IPS DF 4.7 (cell line): ENCODE results near the gene RND1.
"Not testable (repeated sequence)": the region's sequence is repeated elsewhere in the genome, so short reads cannot be mapped to it uniquely, and the experiment has no call there.

ENCODE experiments used
- DNase-seq: peaks from one replicate; pipeline ENCODE4 v3.0.0-alpha.2; 2013; ENCODE audit warnings: low spot score; ENCODE audit errors: extremely low read depth

RND1 gene

DNA sequence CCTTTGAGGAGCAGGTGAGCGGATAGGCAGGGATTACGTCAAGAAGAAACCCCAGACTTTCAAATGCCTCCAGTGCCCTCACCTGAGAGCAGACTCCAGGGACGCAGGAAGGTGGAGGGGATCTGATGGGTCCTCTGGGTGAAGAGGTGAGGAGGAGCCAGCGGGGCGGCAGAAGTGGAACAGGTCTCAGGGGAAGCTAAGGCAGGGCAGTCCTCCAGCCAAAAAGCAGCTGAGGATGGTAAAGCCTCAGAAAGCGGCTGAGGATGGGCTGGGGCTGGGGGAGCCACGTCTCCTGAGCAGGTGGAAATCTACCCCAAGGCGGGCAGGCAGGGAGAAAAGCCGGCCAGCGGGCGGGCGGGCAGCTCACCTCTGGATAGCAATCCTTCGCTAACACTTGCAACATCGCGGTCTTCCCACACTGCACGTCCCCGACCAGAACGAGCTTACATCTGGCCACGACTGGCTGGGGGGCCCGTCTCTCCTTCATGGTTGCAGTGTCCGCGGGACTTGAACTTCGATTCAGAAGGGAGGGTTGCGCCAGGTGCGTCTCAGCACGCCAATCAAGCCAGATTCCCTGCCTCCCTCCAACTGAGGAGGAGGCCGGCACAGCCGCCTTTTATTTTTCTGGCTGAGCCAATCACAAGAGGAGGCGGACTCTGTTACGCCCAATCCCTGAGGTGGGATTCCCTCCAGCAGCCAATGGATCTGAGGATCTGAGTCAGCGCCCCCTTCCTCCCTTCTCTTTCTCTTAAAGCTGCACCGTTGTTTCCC, at the start of gene RND1:
TSS of gene RND1 (minus strand) at position 590 of the 771 bp plus-strand sequence. CDS start at position 487, 103 bp downstream.
- DNase-seq, result peak; percentile 98

DNA sequence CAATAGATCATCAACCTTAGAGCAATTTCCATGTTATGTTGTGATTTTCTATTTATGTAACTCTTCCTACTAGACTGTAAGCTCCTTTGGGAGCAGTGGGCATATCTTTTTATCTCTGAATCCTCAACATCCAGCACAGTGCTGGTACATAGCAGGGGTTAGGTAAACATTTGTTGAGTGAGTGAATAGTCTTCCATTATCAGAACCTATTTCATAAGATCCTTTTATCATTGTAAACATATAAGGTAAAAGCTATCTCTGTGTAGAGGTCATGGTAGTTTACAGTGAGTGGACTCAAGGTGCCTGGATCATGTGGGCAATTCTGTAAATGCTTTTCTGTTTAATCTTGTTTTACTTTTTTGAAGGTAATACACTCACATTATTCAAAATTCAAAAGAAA, 44.5 kb upstream of the RND1 start:
- no peak for DNase-seq

DNA sequence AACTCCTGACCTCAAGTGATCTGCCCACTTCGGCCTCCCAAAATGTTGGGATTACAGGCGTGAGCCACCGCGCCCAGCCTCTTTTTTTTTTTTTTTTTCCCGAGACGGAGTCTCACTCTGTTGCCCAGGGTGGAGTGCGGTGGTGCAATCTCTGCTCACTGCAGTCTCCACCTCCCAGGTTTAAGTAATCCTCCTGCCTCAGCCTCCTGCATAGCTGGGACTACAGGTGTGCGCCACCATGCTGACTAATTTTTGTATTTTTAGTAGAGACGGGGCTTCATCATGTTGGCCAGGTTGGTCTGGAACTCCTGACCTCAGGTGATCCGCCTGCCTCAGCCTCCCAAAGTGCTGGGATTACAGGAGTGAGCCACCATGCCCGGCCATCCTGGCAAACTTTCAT, 44.0 kb upstream of the RND1 start:
- not testable (repeated sequence) for DNase-seq

DNA sequence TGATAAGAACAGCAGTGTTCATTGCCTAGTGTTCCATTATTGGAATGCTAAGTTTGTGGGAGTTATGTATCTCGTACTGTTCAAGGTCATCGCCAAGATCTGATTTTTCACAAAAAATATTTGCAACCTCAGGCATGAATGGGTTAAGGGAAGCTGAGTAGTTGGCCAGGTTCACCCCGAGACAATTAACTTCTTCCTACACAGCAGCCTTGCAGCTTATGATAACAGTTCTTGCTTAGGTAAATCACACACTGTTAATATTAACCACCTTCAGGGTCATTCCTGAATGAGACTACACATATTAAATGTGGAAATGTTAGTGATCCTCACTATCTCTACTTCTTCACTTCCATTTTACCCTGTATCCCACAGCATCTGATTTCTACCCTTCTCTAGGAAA, 41.6 kb upstream of the RND1 start:
- no peak for DNase-seq

DNA sequence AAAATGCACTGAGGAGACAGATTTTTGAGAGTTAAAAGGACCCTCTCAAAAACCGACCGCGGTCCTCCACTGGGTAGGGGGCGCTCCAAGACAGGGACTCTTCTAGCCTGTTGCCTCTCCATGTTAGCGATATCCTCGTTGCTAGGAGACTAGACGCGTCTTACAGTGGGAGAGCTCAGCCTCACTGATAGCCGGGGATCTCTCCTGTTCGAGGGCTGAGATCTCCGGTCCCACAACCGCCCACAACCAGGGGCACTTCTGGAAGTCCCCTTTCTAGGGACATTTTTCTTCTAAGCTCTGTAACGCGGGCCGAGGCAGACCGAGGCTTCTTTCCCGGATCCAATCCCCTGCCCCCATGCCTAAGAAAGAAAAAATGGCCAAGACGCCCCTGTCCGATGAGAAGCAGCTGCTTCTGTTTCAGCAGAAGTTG, 38.3 kb upstream of the RND1 start:
- DNase-seq, result no peak

DNA sequence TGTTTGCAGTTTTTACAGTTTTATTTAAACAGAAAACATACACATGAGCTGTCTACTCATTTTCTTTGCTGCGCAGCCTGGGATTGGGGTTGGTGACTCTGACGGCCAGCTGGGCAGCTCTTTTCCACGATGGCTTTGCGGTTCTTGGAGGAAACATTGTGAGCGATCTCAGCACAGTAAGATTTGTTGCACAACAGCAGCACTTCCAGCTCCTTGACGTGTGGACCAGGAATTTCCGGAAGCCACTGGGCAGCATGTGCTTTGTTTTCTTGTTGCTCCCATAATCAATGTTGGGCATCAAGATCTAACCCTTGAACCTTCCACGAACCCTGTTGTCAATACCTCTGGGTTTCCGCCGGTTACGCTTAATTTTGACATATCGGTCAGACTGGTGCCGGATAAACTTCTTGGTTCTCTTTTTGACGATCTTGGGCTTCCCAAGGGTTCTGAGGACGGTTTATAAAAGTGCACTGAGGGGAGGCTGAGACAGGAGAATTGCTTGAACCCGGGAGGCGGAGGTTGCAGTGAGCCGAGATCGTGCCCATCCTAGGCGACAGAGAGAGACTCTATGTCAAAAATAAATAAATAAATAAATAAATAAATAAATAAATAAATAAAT, 37.8 kb upstream of the RND1 start:
- no peak for DNase-seq

DNA sequence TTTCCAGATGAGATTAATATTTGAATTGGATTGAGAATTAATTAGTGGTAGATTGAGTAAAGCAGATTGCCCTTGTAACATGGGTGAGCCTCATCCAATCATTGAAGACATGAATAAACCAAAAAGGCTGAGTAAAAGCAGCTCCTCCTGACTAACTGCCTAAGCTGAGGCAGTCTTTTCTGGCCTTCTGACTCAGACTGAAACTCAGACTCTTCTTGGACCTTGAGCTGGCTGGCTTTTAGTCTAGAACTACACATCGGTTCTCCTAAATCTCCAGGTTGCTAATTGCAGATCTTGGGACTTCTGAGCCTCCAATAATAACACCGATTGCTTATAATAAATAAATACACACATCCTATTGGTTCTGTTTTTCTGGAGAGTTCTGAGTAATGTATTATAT, 35.6 kb upstream of the RND1 start:
- no peak for DNase-seq

DNA sequence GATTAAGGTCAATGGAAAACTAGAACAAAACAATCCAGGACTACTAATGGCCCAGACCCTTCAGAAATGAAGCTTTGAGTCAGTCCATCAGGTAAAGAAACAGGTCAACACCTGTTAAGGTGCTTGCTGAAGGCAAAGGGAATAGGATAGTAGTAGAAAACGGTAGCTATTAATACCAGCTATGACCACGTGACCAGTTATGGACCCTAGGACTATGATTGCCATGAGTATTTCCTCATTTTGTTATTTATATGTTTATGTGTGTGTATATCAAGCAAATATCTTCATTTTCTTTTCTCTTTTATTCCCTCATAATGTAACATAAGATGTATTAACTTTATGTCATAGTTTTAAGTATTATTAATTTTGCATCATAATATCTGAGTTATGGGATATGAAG, 34.0 kb upstream of the RND1 start:
- DNase-seq, result no peak

DNA sequence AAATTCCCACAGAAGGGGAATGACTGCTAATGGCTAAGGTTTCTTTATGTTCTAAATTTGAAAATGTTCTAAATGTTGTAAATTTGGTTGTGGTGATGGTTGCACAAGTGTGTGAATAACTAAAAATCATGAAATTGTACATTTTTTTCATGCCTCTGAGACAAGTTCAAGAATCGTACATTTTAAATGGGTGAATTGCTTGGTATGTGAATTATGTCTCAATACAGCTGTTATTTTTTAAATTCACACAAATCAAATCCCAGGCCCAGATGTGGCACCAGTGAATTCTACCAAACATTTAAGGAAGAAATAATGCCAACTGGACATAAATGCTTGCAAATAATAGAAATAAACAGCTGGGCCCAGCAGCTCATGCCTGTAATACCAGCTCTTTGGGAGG, 28.6 kb upstream of the RND1 start:
- no peak for DNase-seq

DNA sequence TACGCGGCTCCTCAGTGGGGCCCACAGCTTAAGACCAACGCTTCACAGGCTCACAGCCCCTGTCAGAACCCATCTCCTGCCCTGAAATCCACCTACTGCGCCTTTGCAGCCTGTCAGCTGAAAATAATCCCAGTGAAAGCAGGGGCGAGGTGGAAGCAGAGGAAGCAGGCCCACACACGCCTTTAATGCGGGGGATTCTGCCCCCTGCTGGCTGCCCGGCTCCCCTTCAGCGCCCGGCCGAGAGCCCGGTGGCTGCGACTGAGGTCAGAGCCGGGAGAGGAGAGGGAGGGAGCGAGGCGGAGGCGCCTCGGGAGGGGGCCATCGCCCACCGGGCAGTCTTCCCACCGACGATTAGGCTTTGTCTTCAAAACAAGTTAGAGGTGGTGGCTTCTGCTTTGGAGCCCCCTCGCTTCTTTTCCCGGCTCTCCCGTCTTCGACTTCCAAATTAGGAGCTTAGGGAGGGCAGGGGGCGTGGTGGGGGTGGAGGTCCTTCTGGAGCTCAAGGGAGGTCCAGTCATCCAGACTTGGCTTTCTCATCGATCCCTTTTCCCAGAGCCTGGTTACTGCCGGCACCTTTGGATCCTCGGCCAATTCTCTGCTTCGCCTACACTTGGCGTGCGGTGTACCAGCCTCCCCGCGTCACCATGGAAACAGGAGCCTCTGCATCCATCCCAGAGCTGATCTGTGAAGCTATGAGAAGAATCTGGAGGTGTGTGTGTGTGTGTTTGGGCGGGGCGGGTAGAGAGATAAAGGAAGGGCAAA, 25.2 kb upstream of the RND1 start:
- DNase-seq, result no peak

DNA sequence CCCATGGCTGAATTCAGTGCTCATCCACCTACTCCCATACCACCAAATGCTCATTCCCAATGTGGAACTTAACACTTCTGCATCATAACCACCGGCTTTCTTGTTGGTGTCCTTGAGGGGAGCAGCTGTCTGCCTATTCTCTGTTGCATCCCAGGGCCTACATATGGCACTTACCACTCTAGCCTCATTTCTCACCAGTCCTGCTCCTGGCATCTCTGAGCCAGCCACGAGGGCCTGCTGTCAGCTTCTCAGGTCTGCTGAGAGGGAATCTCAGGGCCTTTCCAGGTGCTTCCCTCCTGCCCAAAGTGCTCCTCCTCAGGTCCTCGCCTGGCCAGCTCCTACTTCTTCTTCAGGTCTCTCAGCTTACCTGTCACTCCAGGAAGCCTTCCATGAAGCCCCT, 24.0 kb upstream of the RND1 start:
- DNase-seq, result no peak

DNA sequence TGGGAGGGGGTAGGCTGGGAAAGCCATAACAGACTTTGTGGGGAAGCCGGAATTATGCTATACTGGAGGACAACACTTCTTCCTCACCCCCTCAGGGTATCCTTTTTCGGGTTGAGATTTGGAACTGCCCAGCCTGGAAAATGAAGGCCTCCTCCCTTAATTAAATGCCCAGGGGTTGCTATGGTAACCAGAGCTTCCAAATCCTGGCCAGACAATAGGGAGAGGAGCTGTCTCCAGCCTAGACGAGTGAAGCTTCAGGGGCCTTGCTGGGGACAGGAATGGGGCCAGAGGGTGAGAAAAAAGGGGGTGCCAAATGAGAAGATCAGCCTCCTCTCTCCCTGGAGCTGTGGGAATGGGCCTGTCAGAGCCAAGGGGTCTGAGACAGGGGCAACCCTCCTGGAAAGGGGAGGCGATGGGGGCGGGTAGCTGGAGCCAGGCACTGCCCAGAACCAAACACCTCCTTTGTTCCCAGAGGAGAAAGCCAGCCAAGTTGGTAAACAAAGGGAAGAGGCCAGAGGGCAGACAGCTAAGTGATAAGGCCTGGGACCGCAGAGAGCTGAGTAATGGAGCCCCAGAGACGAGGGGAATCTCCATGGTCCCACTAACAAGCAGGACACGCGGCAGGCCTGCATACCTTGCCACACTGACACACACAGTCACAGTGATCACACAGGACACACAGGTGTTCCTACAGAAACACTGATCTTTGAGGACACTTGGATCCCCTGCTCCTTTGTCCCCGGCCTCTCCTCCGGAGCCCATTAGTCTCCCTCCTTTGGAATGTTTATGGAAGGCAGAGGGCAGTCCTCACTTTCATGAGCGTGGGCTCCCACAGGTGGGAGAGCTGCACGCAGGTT, 17.9 kb upstream of the RND1 start:
- DNase-seq, result no peak

DNA sequence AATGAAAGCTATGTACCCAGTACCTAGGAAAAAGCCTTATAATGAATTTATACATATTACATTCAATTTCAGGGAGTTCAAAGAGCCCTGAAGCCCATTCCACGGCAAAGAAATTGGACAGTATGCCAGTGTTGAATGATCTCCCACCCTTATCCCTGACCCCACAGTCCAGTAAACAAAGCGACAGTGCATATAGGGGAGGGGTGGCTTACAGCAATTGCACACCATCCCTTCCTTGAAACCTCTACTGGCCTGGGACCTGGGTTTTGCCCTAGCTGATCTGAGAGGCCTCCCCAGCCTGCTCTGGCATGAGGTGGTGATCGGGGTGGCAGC, 17.3 kb upstream of the RND1 start:
- DNase-seq, result no peak

DNA sequence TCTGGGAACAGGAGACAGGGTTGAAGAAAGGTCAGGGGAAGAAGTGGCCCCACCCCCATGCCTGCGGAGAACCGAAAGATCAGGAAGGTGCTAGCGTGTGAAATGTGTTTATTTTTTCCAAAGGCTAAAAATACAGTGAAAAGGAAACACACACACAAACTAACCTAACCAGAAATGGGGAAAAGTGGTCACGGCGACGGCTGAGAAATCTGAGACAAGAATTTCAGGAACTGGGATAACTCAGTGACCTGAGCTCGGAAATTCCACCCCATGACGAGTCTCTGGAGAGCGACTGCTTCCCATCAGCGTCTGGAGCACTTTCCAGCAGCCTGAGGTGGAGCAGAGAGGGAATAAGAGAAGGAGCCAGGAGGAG, 16.6 kb upstream of the RND1 start:
- no peak for DNase-seq

DNA sequence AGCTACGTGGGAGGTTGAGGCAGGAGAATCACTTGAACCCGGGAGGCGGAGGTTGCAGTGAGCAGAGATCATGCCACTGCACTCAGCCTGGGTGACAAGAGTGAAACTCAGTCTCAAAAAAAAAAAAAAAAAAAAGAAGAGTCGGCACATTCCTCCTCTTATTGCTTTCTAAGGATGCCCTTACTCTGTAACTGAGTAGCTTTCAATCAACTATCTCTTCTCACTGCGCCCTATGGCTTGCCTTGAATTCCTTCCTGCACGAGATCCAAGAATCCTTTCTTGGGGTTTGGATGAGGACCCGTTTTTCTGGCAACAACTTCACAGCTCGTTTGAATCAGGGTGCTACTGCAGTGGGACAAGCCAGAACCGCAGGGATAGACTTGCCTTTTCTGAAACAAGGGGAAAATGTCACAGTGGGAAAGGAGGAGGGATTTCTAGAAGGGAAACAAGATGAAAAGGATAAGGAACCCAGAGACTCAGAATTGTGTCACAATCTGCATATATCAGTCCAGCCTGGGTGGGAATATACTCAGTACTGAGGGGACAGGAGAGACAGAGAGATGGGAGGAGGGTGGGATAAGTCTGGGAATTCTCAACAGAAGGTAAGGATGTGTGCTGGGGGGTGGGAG, 16.1 kb upstream of the RND1 start:
- no peak for DNase-seq

DNA sequence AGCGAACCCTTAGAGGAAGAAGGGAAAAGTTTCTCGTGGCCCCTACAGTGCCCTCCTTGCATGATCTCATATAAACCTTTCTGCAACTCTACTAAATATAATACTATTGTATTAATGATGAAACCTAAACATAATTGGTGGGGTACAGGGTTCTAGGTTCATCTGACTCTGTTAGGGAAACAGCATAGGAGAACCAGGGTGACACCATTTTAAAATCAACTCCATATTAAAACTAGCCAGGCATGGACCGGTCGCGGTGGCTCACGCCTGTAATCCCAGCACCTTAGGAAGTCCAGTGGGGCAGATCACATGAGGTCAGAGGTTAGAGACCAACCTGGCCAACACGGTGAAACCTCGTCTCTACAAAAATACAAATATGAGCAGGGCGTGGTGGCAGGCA, 15.0 kb upstream of the RND1 start:
- no peak for DNase-seq

DNA sequence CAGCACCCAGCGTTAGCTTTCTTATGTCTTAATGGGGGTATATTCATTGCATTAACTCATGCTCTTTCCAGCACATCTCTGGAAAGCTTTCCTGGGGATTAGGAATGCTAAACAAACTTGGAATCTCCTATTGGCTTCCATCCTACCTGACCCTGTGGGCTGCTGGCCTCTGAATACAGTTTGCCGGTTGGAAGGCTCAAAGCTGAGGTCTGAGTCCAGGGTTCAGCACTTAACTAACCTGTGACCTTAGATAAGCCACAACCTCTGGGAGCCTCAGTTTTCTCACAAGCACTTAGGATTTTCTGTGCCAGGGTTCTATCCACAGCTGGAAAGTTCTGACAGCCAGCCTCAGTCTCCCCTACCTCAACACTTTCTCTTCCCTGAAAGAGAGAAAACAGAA, 12.9 kb upstream of the RND1 start:
- no peak for DNase-seq

DNA sequence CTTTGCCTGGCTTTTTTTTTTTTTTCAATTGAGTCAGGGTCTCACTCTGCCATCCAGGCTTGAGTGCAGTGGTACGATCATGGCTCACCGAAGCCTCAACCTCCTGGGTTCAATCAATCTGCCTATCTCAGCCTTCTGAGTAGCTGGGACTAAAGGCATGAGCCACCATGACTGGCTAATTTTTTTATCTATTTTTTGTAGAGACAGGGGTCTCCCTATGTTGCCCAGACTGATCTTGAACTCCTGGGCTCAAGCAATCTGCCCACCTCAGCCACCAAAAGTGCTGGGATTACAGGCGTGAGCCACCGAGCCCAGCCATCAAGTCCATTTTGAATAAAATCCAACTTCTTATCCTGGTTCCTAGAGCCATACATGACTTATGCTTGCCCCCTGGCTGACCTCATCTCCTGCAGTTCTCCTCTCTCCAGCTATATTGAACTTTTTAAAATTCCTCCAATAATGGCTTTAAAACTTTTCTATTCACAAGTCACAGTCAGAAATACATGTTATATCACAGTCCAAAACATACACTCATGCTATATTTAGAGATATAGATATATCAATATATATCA, 10.4 kb upstream of the RND1 start:
- DNase-seq, result no peak

DNA sequence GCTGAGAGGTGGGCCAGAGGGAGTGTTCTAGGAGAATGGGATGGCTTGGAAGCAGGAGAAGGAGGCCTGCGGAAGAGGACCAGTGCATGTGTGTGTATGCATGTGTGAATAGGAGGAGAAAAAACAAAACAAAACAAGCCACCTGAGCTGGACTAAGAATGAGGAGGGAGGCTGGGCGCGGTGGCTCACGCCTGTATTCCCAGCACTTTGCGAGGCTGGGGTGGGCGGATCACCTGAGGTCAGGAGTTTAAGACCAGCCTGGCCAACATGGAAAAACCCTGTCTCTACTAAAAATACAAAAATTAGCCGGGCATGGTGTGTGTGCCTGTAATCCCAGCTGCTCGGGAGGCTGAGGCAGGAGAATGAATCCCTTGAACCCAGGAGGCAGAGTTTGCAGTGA, 7.9 kb upstream of the RND1 start:
- DNase-seq, result not testable (repeated sequence)

DNA sequence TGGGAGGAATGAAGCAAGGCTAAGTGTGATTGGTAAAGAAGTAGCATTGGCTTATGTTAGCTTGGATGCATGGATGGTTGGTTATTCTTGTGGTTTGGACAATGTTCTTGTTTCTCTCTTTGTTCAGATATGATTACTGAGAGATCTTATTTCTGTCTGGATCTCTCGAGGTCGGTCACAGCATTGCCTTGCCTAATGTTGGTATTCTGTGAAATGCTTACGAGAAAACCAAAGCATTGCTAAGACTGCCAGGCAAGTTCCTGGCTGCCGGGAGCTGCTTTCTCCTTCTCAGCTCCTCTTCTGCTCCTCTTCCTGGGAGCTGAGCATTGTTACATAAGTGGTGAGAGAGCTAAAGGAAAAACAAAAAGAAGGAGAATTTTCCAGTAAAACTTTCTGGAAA, 7.4 kb upstream of the RND1 start:
- no peak for DNase-seq

DNA sequence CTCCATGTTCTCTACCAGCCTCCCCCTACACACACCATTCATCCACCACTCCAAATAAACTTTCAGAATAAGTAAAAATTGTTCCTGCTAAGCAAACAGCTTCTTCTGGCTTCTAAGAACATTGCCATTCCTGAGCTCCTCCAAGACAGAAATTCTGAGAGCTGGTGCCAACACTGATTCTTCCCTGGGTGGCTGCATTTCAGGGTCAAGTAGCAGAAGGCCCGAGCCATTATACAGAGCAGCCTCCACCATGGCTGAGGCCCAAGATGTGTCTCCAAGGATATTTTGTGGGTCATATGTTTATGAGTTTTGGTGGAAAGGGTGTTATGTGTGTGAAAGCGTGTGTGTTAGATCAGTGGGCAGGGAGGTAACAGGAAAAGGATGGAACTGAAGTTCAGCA, 3.5 kb upstream of the RND1 start:
- DNase-seq, result no peak
